HG02840 (cell line): ENCODE results near the gene TRAF5.

Experiments used
- ATAC-seq: cut with Tn5 transposase; IDR thresholded peaks from one replicate; pipeline ENCODE4 v1.9.1; 2021; ENCODE audit warnings: mild to moderate bottlenecking, moderate library complexity, moderate number of reproducible peaks; ENCODE audit not compliant: unreplicated experiment, low FRiP score

The TRAF5 gene

GRCh38 chr1:211327346-211327921 lies 801 bp downstream of the TRAF5 start:
- no peak for ATAC-seq

DNA sequence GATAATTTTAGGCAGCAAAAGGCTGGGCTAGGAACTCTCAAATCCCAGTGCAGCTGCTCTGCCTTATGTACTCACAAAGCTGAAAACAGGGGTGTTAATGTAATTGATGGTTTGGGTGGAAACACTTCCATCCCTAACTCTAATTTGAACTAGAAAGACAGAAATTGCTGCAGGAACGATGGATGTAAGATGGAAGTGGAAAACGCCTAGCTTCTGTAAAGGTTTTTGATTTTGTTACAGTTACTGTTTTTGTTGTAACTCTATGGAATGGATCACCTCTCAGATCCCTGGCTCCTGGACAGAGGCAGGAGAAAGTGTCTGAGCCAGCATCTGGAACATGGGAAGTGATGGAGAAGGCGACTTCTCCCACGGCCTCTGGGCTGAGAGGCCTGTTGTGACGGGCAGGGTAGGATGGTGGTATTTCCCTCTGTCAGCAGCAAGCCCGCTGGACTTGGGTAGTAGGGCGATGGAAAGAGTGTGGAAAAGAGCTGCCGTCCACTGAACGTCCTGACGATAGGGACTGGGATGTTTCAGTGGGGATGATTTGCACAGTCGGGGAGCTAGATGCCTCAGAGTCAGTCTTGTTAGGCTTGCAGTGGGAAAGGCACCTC lies 1.6 kb downstream of the TRAF5 start:
- ATAC-seq: no peak

GRCh38 chr1:211328866-211329475 lies 2.3 kb downstream of the TRAF5 start:
- no peak for ATAC-seq

DNA sequence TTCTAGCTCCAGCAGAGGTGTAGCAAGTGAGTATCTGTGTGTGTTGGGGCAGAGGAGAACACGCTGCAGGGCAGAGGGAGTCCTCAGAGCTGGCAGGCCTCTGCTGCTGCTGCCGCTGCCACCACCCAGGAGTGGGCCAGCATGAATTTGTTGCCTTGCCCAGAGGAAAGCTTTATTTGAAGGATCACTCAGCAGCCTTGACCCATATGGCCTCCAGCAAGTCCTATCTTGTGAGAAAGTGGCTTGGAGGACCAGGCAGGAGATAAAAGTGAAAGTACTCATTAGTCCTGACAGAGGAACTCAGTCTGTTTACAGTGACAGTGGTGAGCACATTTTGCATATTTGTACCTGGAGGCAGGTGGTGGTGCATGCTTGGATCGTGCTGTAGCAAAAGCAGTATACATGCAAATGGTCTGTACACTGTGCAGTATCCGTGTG lies 3.1 kb downstream of the TRAF5 start:
- no peak for ATAC-seq

DNA sequence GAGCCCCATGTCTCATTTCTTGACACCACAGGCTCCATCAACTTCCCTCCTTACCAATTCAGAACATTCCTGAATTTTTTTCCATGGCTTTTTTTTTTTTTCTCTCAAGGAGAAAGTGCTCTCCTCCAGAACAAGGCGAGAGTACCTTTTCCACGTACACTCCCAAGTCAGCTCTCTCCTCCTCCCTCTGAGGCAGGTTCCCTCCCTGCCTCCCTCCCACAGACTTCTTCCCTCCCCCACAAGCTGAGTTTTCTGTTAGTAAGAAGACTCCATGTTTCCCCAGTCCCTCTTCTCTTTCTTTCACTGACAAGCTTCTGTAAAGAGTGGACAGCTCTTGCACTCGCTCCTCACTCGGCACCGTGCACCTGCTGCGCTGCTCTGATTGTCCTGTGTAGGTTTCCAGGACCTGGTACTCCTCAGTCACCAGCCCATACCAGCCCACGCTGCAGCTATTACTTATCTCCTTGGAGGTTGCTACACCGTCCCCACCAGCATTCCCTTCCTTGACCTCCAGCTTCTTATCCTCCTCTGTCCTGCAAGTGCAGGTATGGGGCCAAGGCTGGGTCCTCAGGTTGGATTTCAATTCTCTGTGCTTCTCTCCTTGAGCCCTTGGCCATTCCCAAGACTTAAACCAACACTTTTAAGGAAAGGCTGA lies 3.8 kb downstream of the TRAF5 start:
- ATAC-seq: no peak

DNA sequence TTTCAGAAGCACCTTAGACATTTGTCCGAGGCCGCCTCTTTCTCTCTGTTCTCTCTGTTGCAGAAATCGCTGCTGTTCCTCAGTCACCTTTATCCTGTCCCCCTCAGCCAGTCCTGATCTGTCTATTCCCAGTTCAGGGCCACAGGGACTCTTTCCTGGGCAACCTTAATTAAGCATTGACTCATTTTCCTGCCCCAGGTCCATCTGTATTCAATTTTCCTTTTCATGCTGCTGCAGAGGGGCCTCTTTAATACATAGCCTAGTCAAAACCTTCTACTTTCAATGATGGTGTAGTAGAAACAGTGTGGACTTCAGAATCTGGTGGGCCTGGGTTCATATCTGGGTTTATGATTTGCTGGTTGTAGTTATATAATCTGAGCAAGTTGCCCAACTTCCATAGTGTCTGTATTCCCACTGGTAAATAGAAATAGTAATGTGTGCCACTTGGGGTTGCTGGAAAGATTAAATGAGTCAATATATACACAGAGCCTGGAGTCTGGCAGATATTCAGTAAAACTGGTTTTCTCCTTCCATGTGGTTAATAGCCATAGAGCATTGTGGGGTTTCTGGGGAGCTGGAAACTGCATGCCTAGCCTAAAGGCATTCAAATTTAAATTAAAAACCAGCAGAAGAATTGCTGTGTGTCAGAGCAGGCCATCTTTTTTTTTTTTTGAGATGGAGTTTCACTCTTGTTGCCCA lies 4.5 kb downstream of the TRAF5 start:
- no peak for ATAC-seq

GRCh38 chr1:211332036-211332616 lies 5.5 kb downstream of the TRAF5 start:
- no peak for ATAC-seq

DNA sequence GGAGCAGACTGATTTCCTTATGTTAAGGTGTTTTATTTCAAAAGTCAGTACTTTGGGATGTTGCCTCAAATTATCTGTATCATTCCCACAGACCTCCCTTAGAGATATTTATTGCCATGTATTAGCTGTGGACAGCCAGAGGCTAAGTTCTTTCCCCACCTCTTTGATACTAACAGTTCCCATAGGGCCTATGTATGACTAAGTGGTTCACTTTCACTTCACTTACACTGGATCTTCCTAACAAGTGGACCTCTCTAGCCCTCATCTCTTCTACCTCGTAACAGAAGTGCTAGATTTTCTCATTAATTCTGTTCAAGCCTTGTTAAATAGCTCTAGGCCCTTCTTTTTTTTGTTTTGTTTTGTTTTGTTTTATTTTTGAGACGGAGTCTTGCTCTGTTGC lies 6.2 kb downstream of the TRAF5 start:
- no peak for ATAC-seq

DNA sequence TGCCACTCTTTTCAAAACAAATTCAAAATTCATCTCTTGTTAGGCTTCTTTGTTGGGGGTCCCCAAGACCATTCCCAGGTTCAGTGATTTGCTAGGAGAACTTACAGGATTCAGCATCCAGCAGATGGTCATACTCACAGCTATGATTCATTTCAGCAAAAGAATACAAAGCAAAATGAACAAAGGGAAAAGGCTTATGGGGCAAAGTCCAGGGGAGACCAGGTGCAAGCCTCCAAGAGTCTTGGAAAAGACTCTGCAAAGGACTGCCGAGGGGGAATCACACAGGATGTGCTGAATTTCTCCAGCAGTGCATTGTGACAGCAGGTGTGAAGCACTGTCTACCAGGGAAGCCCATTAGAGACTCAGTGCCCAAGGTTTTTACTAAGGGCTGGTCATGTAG lies 7.3 kb downstream of the TRAF5 start:
- no peak for ATAC-seq

DNA sequence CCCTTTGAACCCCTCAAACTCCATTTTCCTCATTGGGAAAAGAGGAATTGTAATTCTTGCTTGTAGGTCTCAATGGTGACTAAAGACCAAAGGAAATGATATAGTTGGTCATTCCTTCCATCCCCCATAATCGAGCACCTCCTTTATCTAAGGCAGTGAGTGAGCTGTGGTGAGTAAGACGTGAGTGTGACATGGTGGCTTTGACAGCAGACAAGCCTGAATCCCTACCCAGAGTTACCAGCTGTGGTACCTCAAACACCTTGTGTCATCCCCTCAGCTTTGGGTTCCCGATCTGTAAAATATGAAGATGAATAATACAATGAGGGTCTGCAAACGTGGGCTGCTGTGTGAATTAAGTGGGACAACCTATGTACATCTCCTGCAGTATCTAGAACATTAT lies 8.4 kb downstream of the TRAF5 start:
- no peak for ATAC-seq

DNA sequence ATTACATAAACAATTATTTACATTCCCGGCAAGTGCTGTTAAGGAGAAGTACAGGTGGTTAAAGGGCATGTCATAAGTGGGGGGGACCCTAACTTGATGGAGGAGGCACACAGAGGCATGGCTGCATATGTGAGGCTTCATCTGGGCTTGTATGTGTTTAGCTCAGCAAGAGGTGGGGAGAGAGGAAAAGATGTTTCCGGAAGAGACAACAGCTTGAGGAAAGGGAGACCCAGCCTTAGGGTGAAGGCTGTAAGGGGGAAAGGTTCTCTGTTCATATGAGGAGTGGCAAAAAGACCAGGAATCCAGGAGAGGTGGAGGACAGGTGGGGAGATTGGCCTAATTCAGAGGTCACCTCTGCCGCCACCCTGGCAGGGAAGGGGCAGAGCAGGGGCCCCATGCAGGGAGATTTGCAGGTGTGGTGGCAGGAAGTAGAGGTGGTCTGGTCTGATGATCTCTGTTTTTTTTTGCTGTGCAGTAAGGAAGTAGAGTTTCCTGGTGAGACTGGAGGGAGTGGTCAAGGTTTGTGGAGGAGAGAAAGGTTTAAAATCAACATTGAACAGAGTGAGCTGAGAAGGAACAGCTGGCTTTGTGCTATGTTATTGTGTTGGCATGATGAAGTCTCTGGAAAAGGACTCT lies 9.0 kb downstream of the TRAF5 start:
- ATAC-seq: peak; percentile 69

DNA sequence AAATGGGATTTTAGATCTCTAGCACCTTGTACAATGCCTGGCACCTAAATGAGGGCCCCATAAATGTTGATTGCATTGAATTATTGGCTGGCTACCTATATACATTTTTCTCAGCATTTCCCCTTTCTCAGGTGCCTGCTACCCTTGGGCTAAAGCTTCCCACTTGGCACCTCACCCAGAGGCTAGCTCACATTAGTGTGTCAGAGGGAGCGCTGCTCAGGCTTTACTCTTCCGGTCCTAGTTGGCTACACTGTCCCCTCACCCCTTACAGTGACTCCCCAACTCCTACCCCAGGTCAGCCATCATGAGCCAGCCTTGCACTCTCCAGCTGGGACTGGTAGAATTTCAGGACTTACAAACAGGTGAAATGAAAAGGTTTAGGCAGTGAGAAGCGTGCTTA lies 9.5 kb downstream of the TRAF5 start:
- peak; percentile 14 for ATAC-seq

DNA sequence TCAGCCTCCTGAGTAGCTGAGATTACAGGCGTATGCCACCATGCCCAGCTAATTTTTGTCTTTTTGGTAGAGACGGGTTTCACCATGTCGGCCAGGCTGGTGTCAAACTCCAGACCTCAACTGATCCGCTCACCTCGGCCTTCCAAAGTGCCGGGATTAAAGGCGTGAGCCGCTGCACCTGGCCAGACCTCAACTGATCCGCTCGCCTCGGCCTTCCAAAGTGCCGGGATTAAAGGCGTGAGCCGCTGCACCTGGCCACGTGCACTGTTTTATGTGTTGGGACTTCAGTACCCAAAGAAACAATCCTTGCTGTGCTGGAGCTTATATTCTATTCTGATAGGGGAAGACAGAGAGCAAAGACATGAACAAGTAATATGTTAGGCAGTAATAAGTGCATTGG lies 10.1 kb downstream of the TRAF5 start:
- no peak for ATAC-seq

- ATAC-seq: no peak
Observed at GRCh38 chr1:211337430-211338223, 11.0 kb downstream of the TRAF5 start.

DNA sequence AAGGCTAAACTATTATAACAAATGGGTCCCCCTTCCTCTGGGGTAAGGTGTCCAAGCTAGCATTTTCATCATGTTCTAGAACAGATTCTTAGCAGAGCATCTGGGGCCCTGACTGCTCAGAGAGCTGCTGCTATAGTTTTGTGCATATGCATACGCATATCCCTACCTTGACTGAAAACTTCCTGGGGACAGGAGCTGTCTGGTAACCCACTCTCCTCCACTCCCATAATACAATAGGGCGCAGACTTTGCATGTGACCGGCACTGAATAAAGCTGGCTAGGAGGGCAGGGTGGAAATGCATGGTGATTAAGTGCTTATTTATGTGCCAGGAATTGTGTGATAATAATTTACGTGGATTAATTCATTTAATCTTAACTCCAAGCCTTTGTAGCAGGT lies 11.6 kb downstream of the TRAF5 start:
- no peak for ATAC-seq

- ATAC-seq: no peak
Observed at GRCh38 chr1:211339631-211340041, 13.0 kb downstream of the TRAF5 start.

DNA sequence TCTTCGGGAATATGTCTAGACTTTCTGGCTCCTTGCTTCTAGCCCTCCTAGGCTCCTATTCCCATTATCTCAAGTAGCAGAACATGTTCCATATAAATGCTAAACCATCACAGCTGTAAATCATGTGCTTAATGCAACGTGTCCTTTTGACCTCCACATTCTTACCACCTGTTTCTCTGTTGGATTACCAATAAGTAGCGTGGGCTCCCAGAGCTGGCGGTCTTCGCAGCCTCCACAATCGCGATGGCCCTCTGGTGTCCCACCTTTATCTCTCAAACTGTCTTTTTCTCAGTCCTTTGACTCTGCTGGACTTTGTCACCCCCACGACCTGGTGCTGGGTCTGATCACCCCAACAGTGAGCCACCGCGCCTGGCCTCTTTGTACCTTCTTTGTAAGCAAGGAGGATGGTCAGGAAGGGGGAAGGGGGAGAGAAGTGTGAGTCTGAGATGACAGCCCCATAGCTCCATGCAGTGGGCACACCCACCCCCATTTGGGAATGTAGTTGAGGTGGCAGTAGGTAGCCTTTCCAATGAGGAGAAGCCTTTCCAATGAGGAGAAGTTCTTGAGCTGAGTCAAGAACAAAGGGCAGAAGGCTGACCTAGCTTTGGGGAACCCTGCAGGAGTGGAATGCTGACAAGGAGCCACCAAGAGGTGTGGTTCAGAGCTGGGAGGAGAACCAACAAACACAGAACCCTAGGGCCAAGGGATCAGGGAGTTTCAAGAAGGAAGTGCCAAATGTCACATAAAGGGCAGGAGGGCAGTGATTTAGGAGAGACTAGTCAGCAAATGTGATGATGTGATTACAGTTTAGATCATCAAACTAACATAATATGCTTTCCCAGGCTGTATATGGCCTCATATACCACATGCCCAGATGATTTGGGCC lies 14.2 kb downstream of the TRAF5 start:
- ATAC-seq: no peak

- ATAC-seq: no peak
Observed at GRCh38 chr1:211341999-211342398, 15.4 kb downstream of the TRAF5 start.

DNA sequence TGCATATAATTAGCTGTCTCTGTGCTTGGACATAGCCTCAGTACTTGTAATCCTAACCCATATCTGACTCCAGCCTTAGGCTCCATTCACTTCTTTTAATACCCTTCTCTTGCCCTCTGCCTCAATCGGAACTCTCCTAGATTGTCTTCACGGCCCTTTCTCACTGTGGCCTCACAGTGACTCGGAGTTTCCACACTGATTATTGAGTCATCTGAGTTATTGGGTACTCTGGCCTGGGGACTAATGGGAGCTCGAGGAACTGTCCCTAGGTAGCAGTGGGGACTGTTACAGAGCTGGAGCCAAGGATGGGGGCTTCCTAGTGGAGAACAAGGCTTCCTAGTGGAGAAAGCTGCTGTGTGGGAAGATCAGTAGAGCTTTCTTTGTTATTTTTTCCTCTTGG lies 17.0 kb downstream of the TRAF5 start:
- ATAC-seq: no peak
